Neural progenitor cell (in vitro differentiated cells): ENCODE results near the gene ADGRL1. TPM values are rescaled to one million over a fixed set of nuclear protein-coding genes. Genes with fewer than 3 reads are reported as not detected.
A peak's percentile ranks its signal among the peaks of the same experiment; 100 is the strongest.

Source experiments
- DNase-seq: peaks from one replicate; pipeline ENCODE4 v3.0.0-alpha.2; 2016; ENCODE audit warnings: low spot score
- H2AFZ ChIP-seq: fragments of 200-600 bp; sonication (generic); replicated peaks from 2 replicates; pipeline ENCODE4 v1.6.1; 2016; ENCODE audit warnings: antibody characterized with exemption
- H3F3A ChIP-seq: fragments of 200-600 bp; sonication (generic); 2 replicates; pipeline ENCODE4 v1.6.1; 2016; ENCODE audit warnings: antibody characterized with exemption, low read depth
- H3K27ac ChIP-seq: fragments of 200-600 bp; sonication (generic); 2 replicates; pipeline ENCODE4 v1.5.1; 2016; ENCODE audit warnings: mild to moderate bottlenecking
- H3K27me3 ChIP-seq: fragments of 200-600 bp; sonication (generic); 2 replicates; pipeline ENCODE4 v1.6.1; 2016; ENCODE audit warnings: mild to moderate bottlenecking, moderate library complexity
- H3K36me3 ChIP-seq: fragments of 200-600 bp; sonication (generic); 2 replicates; pipeline ENCODE4 v1.5.1; 2016
- H3K4me1 ChIP-seq: fragments of 200-600 bp; sonication (generic); 2 replicates; pipeline ENCODE4 v1.6.1; 2016; ENCODE audit warnings: mixed run types
- H3K4me2 ChIP-seq: fragments of 200-600 bp; sonication (generic); 2 replicates; pipeline ENCODE4 v1.6.1; 2016
- H3K4me3 ChIP-seq: fragments of 200-600 bp; sonication (generic); 2 replicates; pipeline ENCODE4 v1.5.1; 2016
- H3K79me2 ChIP-seq: fragments of 200-600 bp; sonication (generic); 2 replicates; pipeline ENCODE4 v1.6.1; 2016; ENCODE audit warnings: low read depth
- H3K9ac ChIP-seq: fragments of 200-600 bp; sonication (generic); 2 replicates; pipeline ENCODE4 v1.6.1; 2016
- H3K9me3 ChIP-seq: fragments of 200-600 bp; sonication (generic); 2 replicates; pipeline ENCODE4 v1.5.1; 2016; ENCODE audit warnings: low read depth
- H4K20me1 ChIP-seq: fragments of 200-600 bp; sonication (generic); 2 replicates; pipeline ENCODE4 v1.6.1; 2016; ENCODE audit warnings: low read depth
- H3K27ac Mint-ChIP-seq: 3 replicates; pipeline ENCODE4 v1.8.0; 2021; ENCODE audit warnings: mixed read lengths
- H3K27me3 Mint-ChIP-seq: 2 replicates; pipeline ENCODE4 v1.8.0; 2022; ENCODE audit warnings: low read depth, mild to moderate bottlenecking, inconsistent platforms, moderate library complexity, mixed read lengths; ENCODE audit not compliant: insufficient read depth
- H3K36me3 Mint-ChIP-seq: 3 replicates; pipeline ENCODE4 v1.8.0; 2021; ENCODE audit warnings: mixed read lengths
- H3K4me1 Mint-ChIP-seq: 3 replicates; pipeline ENCODE4 v1.8.0; 2021; ENCODE audit warnings: mixed read lengths
- H3K4me3 Mint-ChIP-seq: 3 replicates; pipeline ENCODE4 v1.8.0; 2021; ENCODE audit warnings: mild to moderate bottlenecking, moderate library complexity, mixed read lengths
- H3K9me3 Mint-ChIP-seq: 3 replicates; pipeline ENCODE4 v1.8.0; 2020; ENCODE audit warnings: mixed read lengths
- EZH2 ChIP-seq: fragments of 200-600 bp; sonication (generic); IDR thresholded peaks from 2 replicates; pipeline ENCODE4 v1.6.1; 2017; ENCODE audit warnings: antibody characterized with exemption, mild to moderate bottlenecking, moderate library complexity
- EZH2phosphoT487 ChIP-seq: fragments of 200-600 bp; sonication (generic); IDR thresholded peaks from 2 replicates; pipeline ENCODE4 v1.6.1; 2017; ENCODE audit warnings: antibody characterized with exemption
- total RNA-seq: library from RNA; depleted of rRNA; stranded (reverse); fragments of >200 nt; gene quantifications from 2 replicates; pipeline ENCODE4 v1.2.3, GENCODE V29; 2015; ENCODE audit warnings: low replicate concordance
- TF ChIP-seq, protein P1 (sequence below): fragments of 200-600 bp; sonication (generic); IDR thresholded peaks from 2 replicates; pipeline ENCODE4 v1.5.1; 2017; ENCODE audit warnings: antibody characterized with exemption, mild to moderate bottlenecking

Gene ADGRL1
- total RNA-seq, 1 donor from 2014 or later, result 13.3 TPM

DNA sequence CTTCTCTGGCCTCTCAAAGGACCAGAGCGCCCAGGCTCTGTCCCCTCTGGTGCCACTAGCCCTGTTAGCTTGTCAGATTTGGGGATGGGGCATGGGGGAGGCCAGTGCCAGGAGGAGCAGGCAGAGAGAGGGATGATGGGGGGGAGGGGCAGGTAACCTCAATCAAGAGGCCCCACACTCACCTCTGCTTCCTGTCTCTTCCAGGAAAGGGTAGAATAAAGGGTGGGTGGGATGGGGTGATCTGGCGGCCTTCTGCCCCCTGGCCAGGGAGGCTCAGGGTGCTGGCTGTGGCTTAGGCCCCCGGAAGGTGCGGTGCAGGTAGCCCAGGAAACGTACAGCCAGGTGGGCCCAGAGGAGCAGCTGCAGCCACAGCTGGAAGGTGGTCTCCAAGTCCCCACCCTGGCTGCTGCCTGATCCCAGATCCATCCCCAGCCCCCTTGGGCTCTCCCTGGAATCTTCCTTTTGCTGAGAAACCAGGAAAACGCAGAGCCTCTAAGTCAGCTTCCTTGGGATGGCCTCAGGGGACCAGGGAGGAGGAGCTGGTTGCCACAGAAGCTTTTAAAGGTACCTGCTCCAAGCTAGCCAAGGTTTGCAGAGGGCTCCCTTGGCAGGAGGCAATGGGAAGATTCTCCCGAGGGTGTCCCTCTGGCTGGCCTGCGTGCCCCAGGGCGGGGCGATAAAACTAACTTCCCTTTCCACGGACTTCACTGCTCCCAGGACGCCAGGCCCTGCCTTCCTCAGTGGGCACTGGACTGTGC, 93.7 kb downstream of the ADGRL1 start:
- H3K27ac Mint-ChIP-seq, result peak overlapping the region; percentile 79
- no peaks in the 10 kb centered on the region for H3K9me3 Mint-ChIP-seq
- H3K4me1 Mint-ChIP-seq, result peaks cover 32% of the 10 kb centered on the region
- Histone ChIP-seq H3K27ac (no peak overlapping the region), H3K27me3 (no peaks in the 10 kb centered on the region), H3K4me3 (no peak overlapping the region), H3K79me2 (peaks cover 19% of the 10 kb centered on the region), H3K9me3 (no peaks in the 10 kb centered on the region), H3K9ac (no peak overlapping the region), H2AFZ (no peak overlapping the region), H3K4me1 (peaks cover 26% of the 10 kb centered on the region), H4K20me1 (peaks cover 64% of the 10 kb centered on the region), H3K4me2 (peak overlapping the region; percentile 35), H3F3A (peaks cover 9% of the 10 kb centered on the region), H3K36me3 (no peaks in the 10 kb centered on the region)
- TF ChIP-seq, protein P1, sequence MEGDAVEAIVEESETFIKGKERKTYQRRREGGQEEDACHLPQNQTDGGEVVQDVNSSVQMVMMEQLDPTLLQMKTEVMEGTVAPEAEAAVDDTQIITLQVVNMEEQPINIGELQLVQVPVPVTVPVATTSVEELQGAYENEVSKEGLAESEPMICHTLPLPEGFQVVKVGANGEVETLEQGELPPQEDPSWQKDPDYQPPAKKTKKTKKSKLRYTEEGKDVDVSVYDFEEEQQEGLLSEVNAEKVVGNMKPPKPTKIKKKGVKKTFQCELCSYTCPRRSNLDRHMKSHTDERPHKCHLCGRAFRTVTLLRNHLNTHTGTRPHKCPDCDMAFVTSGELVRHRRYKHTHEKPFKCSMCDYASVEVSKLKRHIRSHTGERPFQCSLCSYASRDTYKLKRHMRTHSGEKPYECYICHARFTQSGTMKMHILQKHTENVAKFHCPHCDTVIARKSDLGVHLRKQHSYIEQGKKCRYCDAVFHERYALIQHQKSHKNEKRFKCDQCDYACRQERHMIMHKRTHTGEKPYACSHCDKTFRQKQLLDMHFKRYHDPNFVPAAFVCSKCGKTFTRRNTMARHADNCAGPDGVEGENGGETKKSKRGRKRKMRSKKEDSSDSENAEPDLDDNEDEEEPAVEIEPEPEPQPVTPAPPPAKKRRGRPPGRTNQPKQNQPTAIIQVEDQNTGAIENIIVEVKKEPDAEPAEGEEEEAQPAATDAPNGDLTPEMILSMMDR, result no peak
- no peak for TF ChIP-seq EZH2
- TF ChIP-seq EZH2phosphoT487, result no peak
- DNase-seq, result no peak
- H3K27me3 Mint-ChIP-seq, result peaks cover 7% of the 10 kb centered on the region
- no peaks in the 10 kb centered on the region for H3K36me3 Mint-ChIP-seq
- H3K4me3 Mint-ChIP-seq, result peak overlapping the region; percentile 64

DNA sequence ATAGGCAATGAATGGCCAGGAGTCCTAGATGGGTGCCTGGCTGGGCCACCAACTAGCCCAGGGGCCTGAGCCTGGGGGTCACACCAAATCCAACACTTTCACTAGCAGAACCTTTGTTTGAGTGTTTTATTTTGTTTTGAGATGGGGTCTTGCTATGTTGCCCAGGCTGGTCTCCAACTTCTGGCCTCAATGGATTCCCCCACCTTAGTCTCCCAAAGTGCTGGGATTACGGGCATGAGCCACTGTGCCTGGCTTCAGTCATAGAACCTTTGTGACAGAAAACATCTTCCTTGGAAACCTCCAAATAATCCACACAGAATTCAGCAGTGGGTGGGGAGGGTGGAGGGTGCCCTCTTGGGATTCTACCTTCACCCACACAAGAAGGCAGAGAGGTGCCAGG, 94.5 kb downstream of the ADGRL1 start:
- Mint-ChIP-seq H3K27me3 (peaks cover 7% of the 10 kb centered on the region), H3K9me3 (no peaks in the 10 kb centered on the region), H3K27ac (no peak overlapping the region), H3K36me3 (no peaks in the 10 kb centered on the region), H3K4me1 (peaks cover 28% of the 10 kb centered on the region), H3K4me3 (no peak overlapping the region)
- H3K79me2 ChIP-seq, result peaks cover 12% of the 10 kb centered on the region
- H3F3A ChIP-seq, result peaks cover 6% of the 10 kb centered on the region
- no peak overlapping the region for H3K9ac ChIP-seq
- H4K20me1 ChIP-seq, result peaks cover 56% of the 10 kb centered on the region
- H3K27ac ChIP-seq, result no peak overlapping the region
- no peaks in the 10 kb centered on the region for H3K36me3 ChIP-seq
- TF ChIP-seq EZH2, result no peak
- TF ChIP-seq, protein P1, result no peak
- no peak for TF ChIP-seq EZH2phosphoT487
- H3K4me3 ChIP-seq, result no peak overlapping the region
- peaks cover 21% of the 10 kb centered on the region for H3K4me1 ChIP-seq
- no peak overlapping the region for H3K4me2 ChIP-seq
- H3K9me3 ChIP-seq, result no peaks in the 10 kb centered on the region
- no peaks in the 10 kb centered on the region for H3K27me3 ChIP-seq
- no peak overlapping the region for H2AFZ ChIP-seq
- no peak for DNase-seq

- Histone ChIP-seq H3K4me3 (no peak overlapping the region), H3K36me3 (no peaks in the 10 kb centered on the region), H3K27ac (no peak overlapping the region), H3K9ac (no peak overlapping the region), H3K27me3 (no peaks in the 10 kb centered on the region), H3K4me1 (peaks cover 17% of the 10 kb centered on the region), H2AFZ (no peak overlapping the region), H3F3A (peaks cover 5% of the 10 kb centered on the region), H3K9me3 (no peaks in the 10 kb centered on the region), H4K20me1 (peaks cover 48% of the 10 kb centered on the region), H3K79me2 (peaks cover 3% of the 10 kb centered on the region), H3K4me2 (no peak overlapping the region)
- peaks cover 3% of the 10 kb centered on the region for H3K27me3 Mint-ChIP-seq
- H3K4me1 Mint-ChIP-seq, result peaks cover 19% of the 10 kb centered on the region
- TF ChIP-seq EZH2 (no peak), EZH2phosphoT487 (no peak)
- TF ChIP-seq, protein P1, result no peak
- DNase-seq, result no peak
- H3K9me3 Mint-ChIP-seq, result no peaks in the 10 kb centered on the region
- H3K4me3 Mint-ChIP-seq, result no peak overlapping the region
- no peaks in the 10 kb centered on the region for H3K36me3 Mint-ChIP-seq
- no peak overlapping the region for H3K27ac Mint-ChIP-seq
These were observed 95.3 kb downstream of the ADGRL1 start for GRCh38 chr19:14110650-14111049.
